GF-D8 (cell line): ENCODE results near the gene SVIL.
"Not testable (repeated sequence)": the region's sequence is repeated elsewhere in the genome, so short reads cannot be mapped to it uniquely, and the experiment has no call there.

ENCODE experiments used
- DNase-seq: peaks from one replicate; lab custom pipeline; 2025; lab: John Stamatoyannopoulos, UW

Gene SVIL

GRCh38 chr10:29620112-29620690, 14.6 kb downstream of the SVIL start:
- DNase-seq: no peak

GRCh38 chr10:29619241-29619669, 15.5 kb downstream of the SVIL start:
- DNase-seq: no peak

GRCh38 chr10:29618341-29619171, 16.2 kb downstream of the SVIL start:
- DNase-seq: no peak

- DNase-seq: no peak
Observed at GRCh38 chr10:29617880-29618340, 16.9 kb downstream of the SVIL start.

GRCh38 chr10:29616542-29616941, 18.2 kb downstream of the SVIL start:
- no peak for DNase-seq

- no peak for DNase-seq
Observed at GRCh38 chr10:29615195-29615594, 19.6 kb downstream of the SVIL start.

- not testable (repeated sequence) for DNase-seq
Observed at GRCh38 chr10:29614289-29614688, 20.5 kb downstream of the SVIL start.

GRCh38 chr10:29613791-29614190, 21.0 kb downstream of the SVIL start:
- DNase-seq: no peak

- no peak for DNase-seq
Observed at GRCh38 chr10:29613196-29613595, 21.6 kb downstream of the SVIL start.

GRCh38 chr10:29612657-29613056, 22.1 kb downstream of the SVIL start:
- no peak for DNase-seq

GRCh38 chr10:29611781-29612381, 22.9 kb downstream of the SVIL start:
- no peak for DNase-seq

GRCh38 chr10:29610876-29611647, 23.7 kb downstream of the SVIL start:
- no peak for DNase-seq

GRCh38 chr10:29610331-29610730, 24.4 kb downstream of the SVIL start:
- not testable (repeated sequence) for DNase-seq

- DNase-seq: no peak
Observed at GRCh38 chr10:29609696-29610095, 25.1 kb downstream of the SVIL start.

GRCh38 chr10:29608476-29609301, 26.1 kb downstream of the SVIL start:
- no peak for DNase-seq

- no peak for DNase-seq
Observed at GRCh38 chr10:29608062-29608461, 26.7 kb downstream of the SVIL start.

- no peak for DNase-seq
Observed at GRCh38 chr10:29607576-29607975, 27.2 kb downstream of the SVIL start.

- DNase-seq: not testable (repeated sequence)
Observed at GRCh38 chr10:29606693-29607092, 28.1 kb downstream of the SVIL start.

- no peak for DNase-seq
Observed at GRCh38 chr10:29604291-29604825, 30.4 kb downstream of the SVIL start.

GRCh38 chr10:29603223-29603896, 31.4 kb downstream of the SVIL start:
- DNase-seq: no peak

- no peak for DNase-seq
Observed at GRCh38 chr10:29600821-29601220, 34.0 kb downstream of the SVIL start.
